ENCODE data around the gene RTP2. TPM values are rescaled to one million over a fixed set of nuclear protein-coding genes. Genes with fewer than 3 reads are reported as not detected.
A peak's percentile ranks its signal among the peaks of the same experiment; 100 is the strongest.

RTP2 gene
- total and polyA plus RNA-seq, 2 donors (not counting 3 experiments of a cell fraction or from before 2014, with no cell fraction given): not detected

DNA sequence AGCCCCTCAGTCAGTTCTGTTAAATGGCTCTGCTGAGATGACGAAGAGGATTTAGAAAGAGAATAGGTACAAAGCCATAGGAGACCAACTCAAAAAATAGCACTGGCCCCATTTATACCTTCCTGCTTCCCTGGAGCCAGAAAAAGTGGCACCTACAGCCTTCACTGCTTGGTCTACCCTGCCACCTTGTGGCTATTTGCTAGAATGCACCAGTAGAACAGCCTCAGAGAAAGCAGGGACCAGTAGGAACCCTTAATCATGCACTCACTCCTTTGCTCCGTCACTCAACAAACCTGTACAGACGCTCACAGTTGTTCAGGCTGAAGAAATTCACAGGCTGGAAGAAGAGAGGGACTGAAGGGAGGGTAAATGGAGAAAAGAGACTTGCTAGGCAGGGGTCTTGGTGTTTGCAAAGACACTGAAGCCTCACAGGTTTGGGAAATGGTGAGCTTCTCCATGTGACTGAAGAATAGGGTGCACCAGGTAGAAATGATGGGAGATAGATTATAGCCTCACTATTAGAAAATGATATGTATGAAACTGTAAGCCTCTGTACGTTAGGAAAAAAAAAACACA, 12.1 kb upstream of the RTP2 start:
- DNase-seq (ENCODE audit: low read depth, low spot score) (peak; percentile 71), FAIRE-seq (peak; percentile 97)
- Histone ChIP-seq H3K4me2 (ENCODE audit: insufficient read depth, low read length) (no peak overlapping the region), H4K20me1 (replicated peaks; ENCODE audit: control insufficient read depth, extremely low read depth, insufficient read depth, low read length) (no peaks in the 10 kb centered on the region), H3K9me1 (replicated peaks; ENCODE audit: control insufficient read depth, extremely low read depth, insufficient read depth, low read length) (no peaks in the 10 kb centered on the region), H3K9me3 (replicated peaks; ENCODE audit: control insufficient read depth, insufficient read depth, low read length) (no peaks in the 10 kb centered on the region), H3K4me1 (ENCODE audit: control insufficient read depth, extremely low read depth, insufficient read depth, low read length) (no peaks in the 10 kb centered on the region), H3K4me3 (replicated peaks in 1 of 3; ENCODE audit: insufficient read depth in 1 of 3, low read depth in 1 of 3, low read length in 3 of 3) (no peak overlapping the region), H3K79me2 (ENCODE audit: control insufficient read depth, insufficient read depth, low read length) (no peaks in the 10 kb centered on the region), H3K27me3 (ENCODE audit: control insufficient read depth in 2 of 2, insufficient read depth in 2 of 2, low read length in 2 of 2) (no peaks in the 10 kb centered on the region), H3K36me3 (ENCODE audit: control insufficient read depth in 2 of 2, extremely low read depth in 1 of 2, insufficient read depth in 2 of 2, low read length in 2 of 2) (no peaks in the 10 kb centered on the region), H3K27ac (ENCODE audit: insufficient read depth, low read depth, low read length) (no peak overlapping the region), H2AFZ (ENCODE audit: low read depth, low read length) (no peak overlapping the region), H3K9ac (replicated peaks; ENCODE audit: extremely low read depth, insufficient read depth, low read length) (no peak overlapping the region)
- dilution Hi-C loops (cut with MboI; ENCODE audit: extremely low pct_ligation_motif_present, low sequenced_read_pairs) (no loop called here), intact Hi-C loops (cut with micrococcal nuclease) (loop anchor here (1.0 to 2.0 kb wide), 5 partner anchors 35 to 602 kb away; no protein-coding TSS in a partner anchor)
- no peak for TF ChIP-seq JUN (IDR thresholded peaks at IDR 0.05; ENCODE audit: borderline replicate concordance, insufficient read depth, insufficient read length, low read depth)
- TF ChIP-seq, protein P1, sequence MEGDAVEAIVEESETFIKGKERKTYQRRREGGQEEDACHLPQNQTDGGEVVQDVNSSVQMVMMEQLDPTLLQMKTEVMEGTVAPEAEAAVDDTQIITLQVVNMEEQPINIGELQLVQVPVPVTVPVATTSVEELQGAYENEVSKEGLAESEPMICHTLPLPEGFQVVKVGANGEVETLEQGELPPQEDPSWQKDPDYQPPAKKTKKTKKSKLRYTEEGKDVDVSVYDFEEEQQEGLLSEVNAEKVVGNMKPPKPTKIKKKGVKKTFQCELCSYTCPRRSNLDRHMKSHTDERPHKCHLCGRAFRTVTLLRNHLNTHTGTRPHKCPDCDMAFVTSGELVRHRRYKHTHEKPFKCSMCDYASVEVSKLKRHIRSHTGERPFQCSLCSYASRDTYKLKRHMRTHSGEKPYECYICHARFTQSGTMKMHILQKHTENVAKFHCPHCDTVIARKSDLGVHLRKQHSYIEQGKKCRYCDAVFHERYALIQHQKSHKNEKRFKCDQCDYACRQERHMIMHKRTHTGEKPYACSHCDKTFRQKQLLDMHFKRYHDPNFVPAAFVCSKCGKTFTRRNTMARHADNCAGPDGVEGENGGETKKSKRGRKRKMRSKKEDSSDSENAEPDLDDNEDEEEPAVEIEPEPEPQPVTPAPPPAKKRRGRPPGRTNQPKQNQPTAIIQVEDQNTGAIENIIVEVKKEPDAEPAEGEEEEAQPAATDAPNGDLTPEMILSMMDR (IDR thresholded peaks at IDR 0.05; ENCODE audit: extremely low read depth in 1 of 2, insufficient read depth in 1 of 2, low read depth in 1 of 2, low read length in 2 of 2): peak; percentile 87 to 89
- no TSS peak for BruUV-seq (replicated peaks)
- ChIA-PET CTCF (interaction anchor here (0.9 to 7.9 kb wide), 16 partner anchors 10 to 1100 kb away, joined by 3 to 111 read pairs (median 5); partner anchors contain the start of genes RPL39L and RTP2), POLR2A (no interaction called here)

DNA sequence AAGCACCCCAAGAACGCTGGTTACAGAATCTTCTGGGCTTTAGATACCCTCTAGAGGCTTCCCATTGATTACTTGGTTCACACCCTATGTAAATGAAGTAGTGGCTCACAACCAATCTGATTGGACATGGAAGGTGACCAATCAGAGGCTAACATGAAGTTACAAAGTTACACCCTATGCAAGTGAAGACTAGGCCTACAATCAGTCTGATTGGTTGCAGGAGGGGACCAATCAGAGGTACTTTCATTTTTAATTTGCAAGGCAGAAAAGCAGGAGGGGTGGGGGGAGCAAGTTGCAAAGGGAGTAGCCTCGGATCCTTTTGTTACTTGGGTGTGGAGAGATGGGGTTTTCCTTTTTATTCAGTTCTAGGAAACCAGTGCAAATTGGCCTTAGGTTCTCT, 11.1 kb upstream of the RTP2 start:
- H3K4me2 ChIP-seq (ENCODE audit: insufficient read depth, low read length): no peak overlapping the region
- TF ChIP-seq, protein P1 (IDR thresholded peaks at IDR 0.05; ENCODE audit: extremely low read depth in 1 of 2, insufficient read depth in 1 of 2, low read depth in 1 of 2, low read length in 2 of 2): no peak
- no peak for TF ChIP-seq FOS (IDR thresholded peaks at IDR 0.05; ENCODE audit: borderline replicate concordance, insufficient read depth, low read length)
- TF ChIP-seq MYC (IDR thresholded peaks at IDR 0.05; ENCODE audit: low read depth, low read length): no peak
- no peak for TF ChIP-seq JUN (IDR thresholded peaks at IDR 0.05; ENCODE audit: borderline replicate concordance, insufficient read depth, insufficient read length, low read depth)
- TF ChIP-seq POLR2A (IDR thresholded peaks at IDR 0.05; ENCODE audit: low read depth, low read length): no peak
- TF ChIP-seq EZH2 (IDR thresholded peaks at IDR 0.05; ENCODE audit: borderline replicate concordance, low read depth, low read length, severe bottlenecking): no peak
- TF ChIP-seq POLR2AphosphoS5 (IDR thresholded peaks at IDR 0.05; ENCODE audit: insufficient read depth, low read depth, low read length): no peak
- no peak for TF ChIP-seq GATA2 (IDR thresholded peaks at IDR 0.05; ENCODE audit: insufficient read depth, insufficient read length, low read depth, low read length)
- TF ChIP-seq, protein P2, sequence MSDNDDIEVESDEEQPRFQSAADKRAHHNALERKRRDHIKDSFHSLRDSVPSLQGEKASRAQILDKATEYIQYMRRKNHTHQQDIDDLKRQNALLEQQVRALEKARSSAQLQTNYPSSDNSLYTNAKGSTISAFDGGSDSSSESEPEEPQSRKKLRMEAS (IDR thresholded peaks at IDR 0.05; ENCODE audit: insufficient read depth, insufficient read length): no peak
- no peaks in the 10 kb centered on the region for H3K36me3 ChIP-seq (ENCODE audit: control insufficient read depth in 2 of 2, extremely low read depth in 1 of 2, insufficient read depth in 2 of 2, low read length in 2 of 2)
- peak; percentile 64 for FAIRE-seq
- no peaks in the 10 kb centered on the region for H3K27me3 ChIP-seq (ENCODE audit: control insufficient read depth in 2 of 2, insufficient read depth in 2 of 2, low read length in 2 of 2)
- H2AFZ ChIP-seq (ENCODE audit: low read depth, low read length): peak overlapping the region; percentile 45
- dilution Hi-C loops (cut with MboI; ENCODE audit: extremely low pct_ligation_motif_present, low sequenced_read_pairs) (no loop called here), intact Hi-C loops (cut with micrococcal nuclease) (no loop called here)
- no peaks in the 10 kb centered on the region for H4K20me1 ChIP-seq (replicated peaks; ENCODE audit: control insufficient read depth, extremely low read depth, insufficient read depth, low read length)
- H3K9me3 ChIP-seq (replicated peaks; ENCODE audit: control insufficient read depth, insufficient read depth, low read length): no peaks in the 10 kb centered on the region
- H3K27ac ChIP-seq (ENCODE audit: insufficient read depth, low read depth, low read length): no peak overlapping the region
- H3K9ac ChIP-seq (replicated peaks; ENCODE audit: extremely low read depth, insufficient read depth, low read length): no peak overlapping the region
- no TSS peak for BruUV-seq (replicated peaks)
- H3K4me3 ChIP-seq (replicated peaks in 1 of 3; ENCODE audit: insufficient read depth in 1 of 3, low read depth in 1 of 3, low read length in 3 of 3): no peak overlapping the region
- H3K4me1 ChIP-seq (ENCODE audit: control insufficient read depth, extremely low read depth, insufficient read depth, low read length): no peaks in the 10 kb centered on the region
- no peaks in the 10 kb centered on the region for H3K79me2 ChIP-seq (ENCODE audit: control insufficient read depth, insufficient read depth, low read length)
- DNase-seq (ENCODE audit: low read depth, low spot score): peak; percentile 46
- CTCF ChIA-PET: interaction anchor here (0.5 to 7.9 kb wide), 14 partner anchors 11 to 1099 kb away, joined by 3 to 111 read pairs (median 4); no protein-coding TSS in a partner anchor
- POLR2A ChIA-PET: no interaction called here
- no peaks in the 10 kb centered on the region for H3K9me1 ChIP-seq (replicated peaks; ENCODE audit: control insufficient read depth, extremely low read depth, insufficient read depth, low read length)
